DND-41 (cell line): ENCODE data around the gene NUCB1.

ENCODE experiments used
- CTCF ChIP-seq: IDR thresholded peaks from 2 replicates; pipeline ENCODE4 v1.5.1; 2012; ENCODE audit warnings: borderline replicate concordance, low read length, moderate library complexity, mild to moderate bottlenecking; ENCODE audit not compliant: poor library complexity, severe bottlenecking; ENCODE audit errors: extremely low read depth
- EZH2 ChIP-seq: IDR thresholded peaks from 3 replicates; pipeline ENCODE4 v1.6.1; 2012; ENCODE audit warnings: borderline replicate concordance, low read depth, mild to moderate bottlenecking, moderate library complexity, low read length, inconsistent platforms; ENCODE audit not compliant: severe bottlenecking

DNA sequence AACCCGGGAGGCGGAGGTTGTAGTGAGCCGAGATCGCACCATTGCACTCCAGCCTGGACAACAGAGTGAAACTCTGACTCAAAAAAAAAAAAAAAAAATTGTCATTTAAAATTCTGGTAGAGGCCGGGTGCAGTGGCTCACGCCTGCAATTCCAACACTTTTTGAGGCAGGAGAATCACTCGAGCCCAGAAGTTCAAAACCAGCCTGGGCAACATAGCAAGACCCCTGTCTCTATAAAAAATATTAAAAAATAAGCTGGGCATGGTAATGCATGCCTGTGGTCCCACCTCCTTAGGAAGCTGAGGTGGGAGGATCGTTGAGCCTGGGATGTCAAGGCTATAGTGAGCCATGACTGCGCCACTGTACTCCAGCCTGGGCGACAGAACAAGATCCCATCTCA is 6.2 kb downstream of the NUCB1 start:
- TF ChIP-seq CTCF (no peak), EZH2 (no peak)
